ENCODE measurements around the gene SETD4. TPM values are rescaled to one million over a fixed set of nuclear protein-coding genes. Genes with fewer than 3 reads are reported as not detected.

Gene SETD4
- total RNA-seq, 1 donor from 2014 or later, result 12.9 TPM

Other genes with a start within 250 kb of the SETD4 start
- 46.7 TPM for gene CBR1, start 9.5 kb upstream of the SETD4 start, total RNA-seq
- gene CBR3, start 74.6 kb upstream of the SETD4 start, total RNA-seq, result 14.9 TPM
- 19.6 TPM for gene DOP1B, start 96.3 kb upstream of the SETD4 start, total RNA-seq

Measured in mesenteric fat pad (tissue), 1 donor.